Endothelial cell of umbilical vein (primary cell): ENCODE data around the gene PTPN14. TPM values are rescaled to one million over a fixed set of nuclear protein-coding genes. Genes with fewer than 3 reads are reported as not detected.

Source experiments
- BruUV-seq: library from RNA; stranded (reverse); fragments of 400-500 nt; replicated peaks from 2 replicates; lab custom pipeline; 2021; lab: Mats Ljungman, UMichigan
- CTCF ChIA-PET: fragments of 300-600, 350-600 bp; sonication (Branson Sonifier 250); formaldehyde crosslinking; loops from one replicate; lab custom pipeline; 2021; ENCODE audit warnings: antibody characterized with exemption, inconsistent platforms; lab: Charles Lee
- POLR2A ChIA-PET: fragments of 300-600, 350-600 bp; sonication (Branson Sonifier 250); formaldehyde crosslinking; loops from one replicate; lab custom pipeline; 2021; ENCODE audit warnings: antibody characterized with exemption, inconsistent platforms; lab: Charles Lee
- DNase-seq: peaks from one replicate; pipeline ENCODE4 v3.0.0-alpha.2; 2011; ENCODE audit warnings: low read depth, low spot score
- FAIRE-seq: peaks from 2 replicates; lab custom pipeline; 2011; peaks lifted over from hg19 to GRCh38; lab: Jason Lieb, UNC
- H2AFZ ChIP-seq: 2 replicates; pipeline ENCODE4 v1.6.0; 2012; ENCODE audit warnings: low read depth, low read length, control low read depth, inconsistent platforms
- H3K27ac ChIP-seq: 2 replicates; pipeline ENCODE4 v1.5.1; 2011; ENCODE audit warnings: low read depth, mild to moderate bottlenecking, control low read depth, low read length, moderate library complexity; ENCODE audit not compliant: insufficient read depth
- H3K27me3 ChIP-seq, 2 experiments: 2 replicates each; pipeline versions ENCODE4 v1.6.0 to v1.6.1; 2011; ENCODE audit warnings: low read length in 2 of 2, mixed read lengths in 1 of 2; ENCODE audit not compliant: control insufficient read depth in 2 of 2, insufficient read depth in 2 of 2
- H3K36me3 ChIP-seq, 2 experiments: 2 replicates in 1 of 2; 3 replicates in 1 of 2; pipeline ENCODE4 v1.5.1; 2011; ENCODE audit warnings: low read length in 2 of 2, mild to moderate bottlenecking in 1 of 2, moderate library complexity in 1 of 2; ENCODE audit not compliant: control insufficient read depth in 2 of 2, insufficient read depth in 2 of 2; ENCODE audit errors: extremely low read depth in 1 of 2
- H3K4me1 ChIP-seq: 3 replicates; pipeline ENCODE4 v1.5.1; 2011; ENCODE audit warnings: mild to moderate bottlenecking, low read length; ENCODE audit not compliant: control insufficient read depth, insufficient read depth; ENCODE audit errors: extremely low read depth
- H3K4me2 ChIP-seq: 2 replicates; pipeline ENCODE4 v1.6.1; 2011; ENCODE audit warnings: low read length, control low read depth, mixed read lengths; ENCODE audit not compliant: insufficient read depth
- H3K4me3 ChIP-seq, 3 experiments: fragments of 200-600 bp in 1 of 3; sonication (generic), shearing (Covaris generic) in 1 of 3; replicated peaks in 1 of 3; 2 replicates each; pipeline ENCODE4 v1.5.1; 2011 to 2016; ENCODE audit warnings: control low read depth in 3 of 3, low read length in 3 of 3, mild to moderate bottlenecking in 2 of 3, inconsistent platforms in 1 of 3, low read depth in 1 of 3, moderate library complexity in 1 of 3; ENCODE audit not compliant: insufficient read depth in 1 of 3
- H3K79me2 ChIP-seq: 2 replicates; pipeline ENCODE4 v1.6.0; 2012; ENCODE audit warnings: low read length, inconsistent platforms; ENCODE audit not compliant: control insufficient read depth, insufficient read depth
- H3K9ac ChIP-seq: replicated peaks from 2 replicates; pipeline ENCODE3; 2011; ENCODE audit warnings: low read length, control low read depth; ENCODE audit not compliant: insufficient read depth; ENCODE audit errors: extremely low read depth
- H3K9me1 ChIP-seq: replicated peaks from 3 replicates; pipeline ENCODE4 v1.6.0; 2011; ENCODE audit warnings: mild to moderate bottlenecking, low read length; ENCODE audit not compliant: control insufficient read depth, insufficient read depth; ENCODE audit errors: extremely low read depth
- H3K9me3 ChIP-seq: replicated peaks from 2 replicates; pipeline ENCODE4 v1.5.1; 2012; ENCODE audit warnings: low read length, inconsistent platforms; ENCODE audit not compliant: control insufficient read depth, insufficient read depth
- H4K20me1 ChIP-seq: replicated peaks from 2 replicates; pipeline ENCODE3; 2011; ENCODE audit warnings: mild to moderate bottlenecking, low read length; ENCODE audit not compliant: control insufficient read depth, insufficient read depth; ENCODE audit errors: extremely low read depth
- CTCF ChIP-seq, 2 donors: IDR thresholded peaks; 1 replicate in 1 of 2; 2 replicates in 1 of 2; pipeline ENCODE4 v1.5.1; 2011; ENCODE audit warnings: low read length in 2 of 2, mild to moderate bottlenecking in 2 of 2, moderate library complexity in 2 of 2, control low read depth in 1 of 2, inconsistent platforms in 1 of 2, low read depth in 1 of 2; ENCODE audit not compliant: insufficient read depth in 1 of 2; ENCODE audit errors: extremely low read depth in 1 of 2
- EZH2 ChIP-seq: IDR thresholded peaks from 2 replicates; pipeline ENCODE4 v1.6.1; 2012; ENCODE audit warnings: borderline replicate concordance, low read depth, mild to moderate bottlenecking, moderate library complexity, low read length, inconsistent platforms; ENCODE audit not compliant: severe bottlenecking
- FOS ChIP-seq: IDR thresholded peaks from 2 replicates; pipeline ENCODE4 v1.6.1; 2011; ENCODE audit warnings: mild to moderate bottlenecking, low read length, moderate library complexity, borderline replicate concordance; ENCODE audit not compliant: insufficient read depth
- GATA2 ChIP-seq: IDR thresholded peaks from 2 replicates; pipeline ENCODE4 v1.7.0; 2011; ENCODE audit warnings: low read depth, mild to moderate bottlenecking, moderate library complexity, mixed read lengths, low read length; ENCODE audit not compliant: insufficient read length, insufficient read depth
- JUN ChIP-seq: IDR thresholded peaks from 2 replicates; pipeline ENCODE4 v1.6.1; 2011; ENCODE audit warnings: borderline replicate concordance, low read depth; ENCODE audit not compliant: insufficient read length, insufficient read depth
- MAX ChIP-seq: IDR thresholded peaks from 2 replicates; pipeline ENCODE4 v1.6.1; 2011; ENCODE audit not compliant: insufficient read depth, insufficient read length
- MYC ChIP-seq: IDR thresholded peaks from one replicate; pipeline ENCODE4 v1.6.1; 2011; ENCODE audit warnings: mild to moderate bottlenecking, low read depth, low read length
- POLR2A ChIP-seq: IDR thresholded peaks from 2 replicates; pipeline ENCODE4 v1.6.1; 2012; ENCODE audit warnings: low read depth, mild to moderate bottlenecking, control low read depth, low read length
- POLR2AphosphoS5 ChIP-seq: IDR thresholded peaks from 2 replicates; pipeline ENCODE4 v1.6.1; 2012; ENCODE audit warnings: low read depth, mild to moderate bottlenecking, control low read depth, low read length, moderate library complexity; ENCODE audit not compliant: insufficient read depth
- dilution Hi-C: fragments of 300-500 bp; cut with MboI; formaldehyde crosslinking; loops from one replicate; pipeline ENCODE4 v1.15.0; 2019; ENCODE audit warnings: low sequenced_read_pairs; ENCODE audit not compliant: extremely low pct_ligation_motif_present
- intact Hi-C: fragments of 100-400 bp; cut with micrococcal nuclease; formaldehyde crosslinking; loops from one replicate; pipeline ENCODE4 v1.10.0; 2022
- polyA plus RNA-seq, 4 experiments: library from polyadenylated mRNA; depleted of rRNA in 3 of 4; stranded (reverse) in 3 of 4; unstranded in 1 of 4; fragments of >200 nt; gene quantifications; 2 replicates each; pipeline versions ENCODE4 v1.2.1 to v1.2.3, GENCODE V29; 2011 to 2012; ENCODE audit warnings: missing spikeins in 1 of 4
- total RNA-seq: library from RNA; stranded (reverse); gene quantifications from 2 replicates; pipeline ENCODE4 v1.2.3, GENCODE V29; 2021

The PTPN14 gene
- total and polyA plus RNA-seq, 2 donors (not counting 3 experiments of a cell fraction or from before 2014, with no cell fraction given), result 18.5 to 93.0 TPM

- POLR2A ChIA-PET, result interaction anchor here (0.6 to 4.2 kb wide), 4 partner anchors 25 to 149 kb away, joined by 3 to 22 read pairs (median 4); partner anchors contain the start of gene PTPN14
- H3K9me3 ChIP-seq, result no peaks in the 10 kb centered on the region
- H3K27me3 ChIP-seq, result no peaks in the 10 kb centered on the region
- H3K27ac ChIP-seq, result peak overlapping the region; percentile 99
- peaks cover 35% of the 10 kb centered on the region for H3K4me1 ChIP-seq
- H3K9me1 ChIP-seq, result no peaks in the 10 kb centered on the region
- FAIRE-seq (peak; percentile 88), DNase-seq (peak; percentile 81)
- no peak overlapping the region for H2AFZ ChIP-seq
- peaks cover 16% of the 10 kb centered on the region for H3K79me2 ChIP-seq
- dilution Hi-C loops, result no loop called here
- intact Hi-C loops, result loop anchor here (5.0 kb wide), 1 partner anchor 95 kb away; no protein-coding TSS in a partner anchor
- BruUV-seq, result no TSS peak
- no peaks in the 10 kb centered on the region for H4K20me1 ChIP-seq
- CTCF ChIA-PET, result interaction anchor here (1.0 to 2.6 kb wide), 9 partner anchors 10 to 182 kb away, joined by 3 to 15 read pairs (median 5); partner anchors contain the start of gene PTPN14
- peaks cover 10% of the 10 kb centered on the region in 2 experiments for H3K36me3 ChIP-seq
- no peak overlapping the region for H3K4me3 ChIP-seq
- peak overlapping the region; percentile 43 for H3K4me2 ChIP-seq
- H3K9ac ChIP-seq, result peak overlapping the region; percentile 10
- peak; percentile 17 for TF ChIP-seq POLR2AphosphoS5
- peak; percentile 56 for TF ChIP-seq FOS
- no peak for TF ChIP-seq JUN
- TF ChIP-seq CTCF (IDR thresholded peaks at IDR 0.05; ENCODE audit: extremely low read depth in 1 of 2, insufficient read depth in 1 of 2, low read depth in 1 of 2, low read length in 2 of 2), result no peak
- TF ChIP-seq POLR2A, result no peak
- peak; percentile 19 for TF ChIP-seq MYC
- TF ChIP-seq MAX, result peak; percentile 51
- no peak for TF ChIP-seq EZH2
- peak; percentile 68 for TF ChIP-seq GATA2
Observed at GRCh38 chr1:214402613-214403083, 148.8 kb downstream of the PTPN14 start.
